SK-N-SH (cell line): Measurements from ENCODE around the gene TYK2. TPM values are rescaled to one million over a fixed set of nuclear protein-coding genes. Genes with fewer than 3 reads are reported as not detected.

ENCODE experiments used
- CTCF ChIA-PET: fragments of 300-600, 350-600 bp; formaldehyde crosslinking; extraction: SDS; loops from one replicate; lab custom pipeline; 2021; lab: Yijun Ruan, JAX
- POLR2A ChIA-PET: fragments of 350-600 bp; sonication (Branson Sonifier 250); formaldehyde crosslinking; extraction: SDS; loops from one replicate; lab custom pipeline; 2020; ENCODE audit warnings: antibody characterized with exemption, inconsistent platforms; lab: Yijun Ruan, JAX
- DNase-seq: peaks from one replicate; pipeline ENCODE4 v3.0.0; 2012
- H2AFZ ChIP-seq: fragments of 200-600 bp; sonication (generic); 2 replicates; pipeline ENCODE4 v1.8.1; 2016; ENCODE audit warnings: antibody characterized with exemption, mild to moderate bottlenecking, low read depth
- H3F3A ChIP-seq: fragments of 200-600 bp; sonication (generic); replicated peaks from 2 replicates; pipeline ENCODE3; 2016; ENCODE audit warnings: antibody characterized with exemption, mild to moderate bottlenecking; ENCODE audit not compliant: insufficient read depth
- H3K27ac ChIP-seq, 2 experiments: fragments of 200-500 bp in 1 of 2; fragments of 200-600 bp in 1 of 2; sonication (Bioruptor generic) in 1 of 2; sonication (generic), shearing (Covaris generic) in 1 of 2; 2 replicates each; pipeline versions ENCODE4 v1.5.1 to v1.6.1; 2014 to 2016; ENCODE audit warnings: low read depth in 2 of 2, inconsistent platforms in 1 of 2, low read length in 1 of 2, mild to moderate bottlenecking in 1 of 2, mixed read lengths in 1 of 2
- H3K27me3 ChIP-seq: fragments of 200-600 bp; sonication (generic), shearing (Covaris generic); 2 replicates; pipeline ENCODE4 v1.6.1; 2016; ENCODE audit warnings: mixed run types; ENCODE audit not compliant: insufficient read depth
- H3K36me3 ChIP-seq, 2 experiments: fragments of 200-500 bp in 1 of 2; fragments of 200-600 bp in 1 of 2; sonication (Bioruptor generic) in 1 of 2; sonication (generic) in 1 of 2; replicated peaks in 1 of 2; 2 replicates each; pipeline versions ENCODE3 to v1.5.1; 2014 to 2016; ENCODE audit warnings: low read length in 1 of 2, mild to moderate bottlenecking in 1 of 2; ENCODE audit not compliant: insufficient read depth in 2 of 2, control insufficient read depth in 1 of 2
- H3K4me1 ChIP-seq, 2 experiments: fragments of 200-500 bp in 1 of 2; fragments of 200-600 bp in 1 of 2; sonication (Bioruptor generic) in 1 of 2; sonication (generic), shearing (Covaris generic) in 1 of 2; 2 replicates each; pipeline versions ENCODE4 v1.5.1 to v1.6.1; 2014 to 2016; ENCODE audit warnings: low read depth in 1 of 2, low read length in 1 of 2, mixed run types in 1 of 2; ENCODE audit not compliant: insufficient read depth in 2 of 2, control insufficient read depth in 1 of 2
- H3K4me2 ChIP-seq: fragments of 200-600 bp; sonication (generic), shearing (Covaris generic); 2 replicates; pipeline ENCODE4 v1.6.1; 2017; ENCODE audit warnings: mixed run types
- H3K4me3 ChIP-seq, 2 experiments: fragments of 200-500 bp in 1 of 2; fragments of 200-600 bp in 1 of 2; sonication (Bioruptor generic) in 1 of 2; sonication (generic), shearing (Covaris generic) in 1 of 2; 2 replicates each; pipeline versions ENCODE4 v1.5.1 to v1.8.1; 2014 to 2016; ENCODE audit warnings: low read depth in 2 of 2, inconsistent platforms in 1 of 2, low read length in 1 of 2, mild to moderate bottlenecking in 1 of 2, mixed read lengths in 1 of 2, moderate library complexity in 1 of 2
- H3K79me2 ChIP-seq: fragments of 200-600 bp; sonication (generic); 2 replicates; pipeline ENCODE4 v1.8.1; 2017; ENCODE audit warnings: mild to moderate bottlenecking; ENCODE audit not compliant: insufficient read depth
- H3K9ac ChIP-seq: fragments of 200-600 bp; sonication (generic); 2 replicates; pipeline ENCODE4 v1.6.1; 2017; ENCODE audit warnings: mixed run types
- H3K9me2 ChIP-seq: fragments of 200-600 bp; sonication (generic); 2 replicates; pipeline ENCODE4 v1.6.1; 2017; ENCODE audit warnings: mixed run types
- H3K9me3 ChIP-seq: fragments of 200-600 bp; sonication (generic); 2 replicates; pipeline ENCODE4 v1.6.1; 2017; ENCODE audit warnings: mixed run types, mild to moderate bottlenecking, moderate library complexity
- H4K20me1 ChIP-seq: fragments of 200-600 bp; sonication (generic); 2 replicates; pipeline ENCODE4 v1.6.1; 2017; ENCODE audit warnings: mild to moderate bottlenecking, mixed run types; ENCODE audit not compliant: insufficient read depth
- CTCF ChIP-seq: fragments of 200-600 bp; sonication (generic); IDR thresholded peaks from 2 replicates; pipeline ENCODE4 v1.6.1; 2017; ENCODE audit warnings: antibody characterized with exemption, mild to moderate bottlenecking, moderate library complexity
- FOXM1 ChIP-seq: IDR thresholded peaks from 2 replicates; pipeline ENCODE4 v1.4.0; 2012; ENCODE audit warnings: low read depth, mild to moderate bottlenecking
- GABPA ChIP-seq: IDR thresholded peaks from 2 replicates; pipeline ENCODE4 v1.4.0; 2012; ENCODE audit warnings: low read depth, mild to moderate bottlenecking
- GATA2 ChIP-seq: sonication (generic); formaldehyde crosslinking; IDR thresholded peaks from 2 replicates; pipeline ENCODE4 v1.5.0; 2020; ENCODE audit warnings: mild to moderate bottlenecking, missing genetic modification reagents
- IRF3 ChIP-seq: fragments of 150-350 bp; IDR thresholded peaks from 2 replicates; pipeline ENCODE4 v1.6.1; 2016; ENCODE audit warnings: mild to moderate bottlenecking, low read depth, low read length
- MEF2A ChIP-seq: IDR thresholded peaks from 2 replicates; pipeline ENCODE4 v1.4.0; 2012; ENCODE audit warnings: low read depth, borderline replicate concordance
- MXI1 ChIP-seq: IDR thresholded peaks from 2 replicates; pipeline ENCODE4 v1.6.1; 2012; ENCODE audit warnings: mild to moderate bottlenecking, low read depth, low read length, improper control_type of control experiment
- NFIC ChIP-seq: IDR thresholded peaks from 2 replicates; pipeline ENCODE4 v1.4.0; 2012; ENCODE audit warnings: borderline replicate concordance
- POLR2AphosphoS5 ChIP-seq: IDR thresholded peaks from 2 replicates; pipeline ENCODE4 v1.6.1; 2012; ENCODE audit warnings: low read depth, low read length
- RAD21 ChIP-seq: IDR thresholded peaks from 2 replicates; pipeline ENCODE4 v1.6.1; 2012; ENCODE audit warnings: mild to moderate bottlenecking, low read length
- REST ChIP-seq: IDR thresholded peaks from 2 replicates; pipeline ENCODE4 v1.6.1; 2012; ENCODE audit warnings: mild to moderate bottlenecking, low read depth, low read length, moderate library complexity
- RXRA ChIP-seq: IDR thresholded peaks from 2 replicates; pipeline ENCODE4 v1.4.0; 2012; ENCODE audit warnings: low read depth, mild to moderate bottlenecking, borderline replicate concordance
- SIN3A ChIP-seq: IDR thresholded peaks from 2 replicates; pipeline ENCODE4 v1.6.1; 2012; ENCODE audit warnings: low read depth, mild to moderate bottlenecking, low read length, moderate library complexity, borderline replicate concordance
- SMC3 ChIP-seq: IDR thresholded peaks from 2 replicates; pipeline ENCODE4 v1.6.1; 2012; ENCODE audit warnings: low read depth, low read length, improper control_type of control experiment
- TEAD4 ChIP-seq: IDR thresholded peaks from 2 replicates; pipeline ENCODE4 v1.4.0; 2012; ENCODE audit warnings: mild to moderate bottlenecking, borderline replicate concordance; ENCODE audit not compliant: insufficient read depth
- USF1 ChIP-seq: IDR thresholded peaks from 2 replicates; pipeline ENCODE4 v1.4.0; 2012; ENCODE audit warnings: low read depth, borderline replicate concordance
- YY1 ChIP-seq: IDR thresholded peaks from 2 replicates; pipeline ENCODE4 v1.4.0; 2012; ENCODE audit warnings: low read depth, mild to moderate bottlenecking
- WGBS: methylation state at CpG from one replicate; pipeline ENCODE4 v1.1.6; 2017; ENCODE audit warnings: low lambda C conversion rate; 5-methylcytosine and 5-hydroxymethylcytosine counted together
- polyA plus RNA-seq, 3 experiments: library from polyadenylated mRNA; depleted of rRNA; stranded (reverse); fragments of >200 nt; gene quantifications; 2 replicates each; pipeline ENCODE4 v1.2.3, GENCODE V29; 2012

The TYK2 gene
- polyA plus RNA-seq, 1 of the 3 experiments (the other 2 are of a cell fraction), result 44.6 TPM

- TF ChIP-seq RAD21, result no peak
- peak; percentile 40 for TF ChIP-seq CTCF
- no peak for TF ChIP-seq IRF3
- no peak overlapping the region for H3K9ac ChIP-seq
- H3K36me3 ChIP-seq, result peaks cover 13 to 22% of the 10 kb centered on the region in 2 experiments
- H3K27ac ChIP-seq, result no peak overlapping the region
- DNase-seq, result no peak
- WGBS, result 85% methylated on average over 10 of the region's 12 CpGs
- no peaks in the 10 kb centered on the region for H3K27me3 ChIP-seq
- H3K4me2 ChIP-seq, result no peak overlapping the region
- CTCF ChIA-PET, result interaction anchor here (0.7 to 20.2 kb wide), 19 partner anchors 8 to 126 kb away, joined by 3 to 596 read pairs (median 10); partner anchors contain the start of genes CDC37, FDX2, ICAM1 and ICAM4
- H3K4me3 ChIP-seq, result no peak overlapping the region
- no peaks in the 10 kb centered on the region for H3K79me2 ChIP-seq
- peaks cover 31% of the 10 kb centered on the region for H3F3A ChIP-seq
- H2AFZ ChIP-seq, result no peak overlapping the region
- POLR2A ChIA-PET, result interaction anchor here (1.8 kb wide), 1 partner anchor 120 kb away, joined by 10 read pairs; no protein-coding TSS in a partner anchor
- H3K9me2 ChIP-seq, result no peaks in the 10 kb centered on the region
- no peaks in the 10 kb centered on the region for H3K4me1 ChIP-seq
- H4K20me1 ChIP-seq, result no peaks in the 10 kb centered on the region
- H3K9me3 ChIP-seq, result no peaks in the 10 kb centered on the region
Measured at GRCh38 chr19:10389863-10390262, 9.5 kb upstream of the TYK2 start.

GRCh38 chr19:10388957-10389356 lies 8.6 kb upstream of the TYK2 start:
- Histone ChIP-seq H3F3A (peaks cover 31% of the 10 kb centered on the region), H3K27ac (no peak overlapping the region), H3K4me1 (no peaks in the 10 kb centered on the region), H2AFZ (no peak overlapping the region), H3K9ac (no peak overlapping the region), H3K9me2 (no peaks in the 10 kb centered on the region), H4K20me1 (no peaks in the 10 kb centered on the region), H3K4me3 (peak overlapping the region in 1 of 2 experiments; percentile 36; a peak in 1 of 4 replicates), H3K4me2 (no peak overlapping the region), H3K79me2 (no peaks in the 10 kb centered on the region), H3K9me3 (no peaks in the 10 kb centered on the region), H3K36me3 (peaks cover 10 to 19% of the 10 kb centered on the region in 2 experiments), H3K27me3 (no peaks in the 10 kb centered on the region)
- POLR2A ChIA-PET, result interaction anchor here (0.7 to 1.8 kb wide), 3 partner anchors 9 to 130 kb away, joined by 3 to 10 read pairs (median 6); partner anchors contain the start of gene TYK2
- peak; percentile 76 for DNase-seq
- CTCF ChIA-PET, result interaction anchor here (0.6 to 20.2 kb wide), 49 partner anchors 8 to 483 kb away, joined by 3 to 596 read pairs (median 4); partner anchors contain the start of genes CDC37, FDX2, ICAM1 and ICAM4
- WGBS, result 6% methylated on average over 3 of the region's 3 CpGs
- TF ChIP-seq YY1, result no peak
- TF ChIP-seq POLR2AphosphoS5, result peak; percentile 77; the same call in 1 of the 2 replicates
- TF ChIP-seq USF1, result no peak
- TF ChIP-seq GABPA, result no peak
- TF ChIP-seq TEAD4, result no peak
- TF ChIP-seq RXRA, result no peak
- TF ChIP-seq REST, result no peak
- peak; percentile 38; the same call in 1 of the 2 replicates for TF ChIP-seq SIN3A
- TF ChIP-seq NFIC, result no peak
- TF ChIP-seq FOXM1, result no peak
- TF ChIP-seq GATA2, result no peak
- TF ChIP-seq MEF2A, result no peak
- TF ChIP-seq MXI1, result no peak
- peak; percentile 96 for TF ChIP-seq CTCF
- TF ChIP-seq SMC3, result peak; percentile 83
